ENCODE measurements around the gene SP4. TPM values are rescaled to one million over a fixed set of nuclear protein-coding genes. Genes with fewer than 3 reads are reported as not detected.

SP4 gene
- total and polyA plus RNA-seq, 8 donors: 1.3 to 5.1 (median 3.3) TPM

GRCh38 chr7:21430575-21430954, 2.7 kb downstream of the SP4 start:
- Histone ChIP-seq H3K36me3 (no peaks in the 10 kb centered on the region), H3K9me3 (no peaks in the 10 kb centered on the region), H3K4me1 (peaks cover 0 to 36% (median 24%) of the 10 kb centered on the region in 3 donors), H3K27me3 (no peaks in the 10 kb centered on the region), H3K4me3 (peak overlapping the region in 1 of 4 donors; percentile 4), H3K27ac (peak overlapping the region in 1 of 4 donors; percentile 26)
- ATAC-seq (no peak), FAIRE-seq (no peak), DNase-seq (peak in 3 of 6 donors; percentile 29 to 35 (median 35))
- no peak for TF ChIP-seq CTCF (IDR thresholded peaks at IDR 0.05)
- 30 to 33% methylated on average over 3 of the region's 3 CpGs for WGBS, 2 donors
- intact Hi-C loops (cut with DNase I): no loop called here

- H3K27me3 ChIP-seq: no peaks in the 10 kb centered on the region
- FAIRE-seq (no peak), ATAC-seq (no peak), DNase-seq (no peak)
- no peaks in the 10 kb centered on the region for H3K4me1 ChIP-seq
- no peaks in the 10 kb centered on the region for H3K9me3 ChIP-seq
- intact Hi-C loops (cut with DNase I): no loop called here
- no peak overlapping the region for H3K4me3 ChIP-seq
- 92 to 95% methylated on average over 7 of the region's 7 CpGs for WGBS, 2 donors
- H3K36me3 ChIP-seq: no peaks in the 10 kb centered on the region
- no peak for TF ChIP-seq CTCF (IDR thresholded peaks at IDR 0.05)
- no peak overlapping the region for H3K27ac ChIP-seq
These were observed 15.4 kb downstream of the SP4 start for GRCh38 chr7:21443149-21443841.

DNA sequence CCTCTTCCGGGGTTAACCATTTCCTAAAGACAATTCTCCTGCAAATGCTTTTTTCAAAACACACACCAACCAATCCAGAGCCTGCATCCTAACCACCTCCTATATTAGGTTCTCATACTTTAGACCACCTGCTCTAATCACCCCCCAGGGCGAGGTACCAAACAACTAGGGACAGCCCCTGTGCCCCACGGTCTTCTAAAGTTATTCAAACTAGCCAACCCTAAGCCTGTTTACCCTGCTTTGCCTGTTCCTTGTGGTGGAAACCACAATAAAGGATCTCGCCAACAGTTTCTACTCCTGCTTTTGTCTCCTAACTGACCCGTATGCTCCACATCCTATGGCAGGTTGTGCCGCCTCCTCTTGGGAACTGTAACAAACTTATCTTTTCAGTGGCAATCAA, 21.1 kb downstream of the SP4 start:
- no peak for TF ChIP-seq CTCF (IDR thresholded peaks at IDR 0.05)
- no peak for FAIRE-seq
- 89 to 95% methylated on average over 6 of the region's 6 CpGs for WGBS, 2 donors

DNA sequence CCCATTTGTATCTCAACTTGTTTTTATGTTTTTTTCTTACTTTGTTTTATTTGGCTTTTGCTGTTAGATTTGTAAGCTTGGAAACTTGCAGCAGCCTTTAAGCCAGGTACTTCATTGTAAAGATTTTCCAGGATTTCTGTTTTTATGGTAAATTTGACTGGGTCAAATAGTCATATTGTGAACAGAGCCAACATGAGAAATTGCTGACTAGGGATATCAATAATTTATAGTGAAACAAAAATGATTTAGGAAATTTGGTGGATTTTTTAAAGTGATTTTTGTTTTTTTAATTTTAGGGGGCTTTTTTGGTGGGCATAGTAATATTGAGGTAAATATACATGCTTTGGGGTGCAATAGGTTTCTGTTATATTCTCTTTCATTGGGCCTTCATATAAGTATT, 22.2 kb downstream of the SP4 start:
- DNase-seq: no peak
- intact Hi-C loops (cut with DNase I): no loop called here
- Histone ChIP-seq H3K4me1 (no peaks in the 10 kb centered on the region), H3K27ac (no peak overlapping the region), H3K36me3 (peaks cover 0 to 6% (median 0%) of the 10 kb centered on the region in 3 donors), H3K4me3 (no peak overlapping the region), H3K9me3 (no peaks in the 10 kb centered on the region), H3K27me3 (no peaks in the 10 kb centered on the region)
- TF ChIP-seq CTCF (IDR thresholded peaks at IDR 0.05): no peak
- FAIRE-seq: no peak
- no peak for ATAC-seq

More for the DNA sequence above, 21.1 kb downstream of the SP4 start:
- no peaks in the 10 kb centered on the region for H3K27me3 ChIP-seq
- intact Hi-C loops (cut with DNase I): no loop called here
- H3K4me1 ChIP-seq: no peaks in the 10 kb centered on the region
- no peak for ATAC-seq
- no peaks in the 10 kb centered on the region for H3K9me3 ChIP-seq
- no peak overlapping the region for H3K27ac ChIP-seq
- H3K36me3 ChIP-seq: peaks cover 0 to 4% (median 0%) of the 10 kb centered on the region in 3 donors
- H3K4me3 ChIP-seq: no peak overlapping the region
- DNase-seq: no peak

DNA sequence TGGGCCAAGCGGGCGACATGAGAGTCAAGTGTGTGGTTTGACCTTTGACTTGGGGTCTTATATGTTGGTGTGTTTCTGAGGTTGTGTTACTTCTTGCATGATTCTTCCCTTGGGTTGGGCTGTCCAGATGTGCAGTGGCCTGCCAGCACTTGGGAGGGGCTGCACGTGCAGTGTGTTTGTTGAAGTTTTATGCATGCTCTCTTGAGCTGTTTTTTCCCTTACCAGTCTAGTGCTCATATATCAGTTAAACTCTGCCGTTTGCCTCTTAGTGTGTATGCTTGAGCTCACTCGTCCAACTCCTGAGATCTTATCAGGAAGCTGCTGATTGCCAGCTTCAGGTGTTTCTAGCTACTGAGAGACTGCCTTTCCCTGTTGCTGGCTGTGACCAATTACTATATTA, 23.1 kb downstream of the SP4 start:
- 59 to 62% methylated on average over 5 of the region's 5 CpGs for WGBS, 2 donors
- no peak for DNase-seq
- peaks cover 0 to 6% (median 0%) of the 10 kb centered on the region in 3 donors for H3K36me3 ChIP-seq
- intact Hi-C loops (cut with DNase I): no loop called here
- no peak overlapping the region for H3K27ac ChIP-seq
- H3K4me3 ChIP-seq: no peak overlapping the region
- no peak for FAIRE-seq
- no peaks in the 10 kb centered on the region for H3K4me1 ChIP-seq
- ATAC-seq: no peak
- no peaks in the 10 kb centered on the region for H3K27me3 ChIP-seq
- TF ChIP-seq CTCF (IDR thresholded peaks at IDR 0.05): no peak
- no peaks in the 10 kb centered on the region for H3K9me3 ChIP-seq

Measured in pancreas (tissue), 10 donors.